Stimulated activated CD4-positive, alpha-beta T cell treated with anti-CD3 and anti-CD28 coated beads, TNF-alpha, amount 100 ng/mL, for 4 hours (primary cell): ENCODE data around the gene TAF15.

Experiments
- DNase-seq, 3 experiments: peaks; one replicate each; pipeline ENCODE4 v3.0.0-alpha.2; 2020; ENCODE audit warnings: low read depth in 3 of 3

The TAF15 gene

DNA sequence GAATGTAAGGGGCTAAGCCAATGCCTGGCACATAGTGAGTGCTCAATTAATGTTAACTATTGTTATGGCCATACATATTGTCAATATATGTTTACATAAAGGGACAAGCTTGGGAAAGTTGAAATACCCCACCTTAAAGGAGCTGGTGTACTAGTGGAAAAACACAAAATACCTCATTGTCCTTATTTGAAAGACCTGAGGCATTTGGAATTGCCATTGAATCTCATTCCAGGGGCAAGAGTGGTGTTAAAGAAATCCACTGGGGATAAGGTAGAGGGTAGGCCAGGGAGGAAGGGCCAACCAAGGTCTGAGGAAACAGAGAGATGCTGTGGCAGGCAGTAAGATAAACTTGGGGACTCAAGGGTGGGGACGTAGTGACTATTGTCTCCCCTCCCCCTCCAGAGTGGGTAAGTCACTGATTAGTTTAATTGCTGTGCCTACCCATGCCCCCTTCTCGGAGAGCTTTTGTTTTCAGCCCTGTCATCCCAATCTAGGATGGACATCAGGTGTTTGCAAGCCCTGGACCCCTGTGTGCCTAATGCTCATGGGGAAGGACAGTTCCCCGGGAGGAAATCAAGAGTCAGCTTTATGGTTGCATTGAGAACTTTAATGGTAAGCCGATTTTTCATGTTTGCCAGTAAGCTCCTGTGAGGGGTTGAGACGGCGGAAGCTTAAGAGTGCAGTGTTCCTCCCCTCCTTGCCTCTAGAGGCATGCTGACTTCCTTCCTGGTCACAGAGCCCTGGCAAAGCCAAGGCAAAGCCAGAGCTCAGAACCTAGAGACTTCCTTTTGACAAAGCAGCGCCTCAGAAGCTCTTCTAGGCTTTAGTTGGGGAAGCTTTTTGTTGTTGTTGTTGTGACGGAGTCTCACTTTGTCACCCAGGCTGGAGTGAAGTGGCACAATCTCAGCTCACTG lies 61.9 kb downstream of the TAF15 start:
- DNase-seq: no peak

DNA sequence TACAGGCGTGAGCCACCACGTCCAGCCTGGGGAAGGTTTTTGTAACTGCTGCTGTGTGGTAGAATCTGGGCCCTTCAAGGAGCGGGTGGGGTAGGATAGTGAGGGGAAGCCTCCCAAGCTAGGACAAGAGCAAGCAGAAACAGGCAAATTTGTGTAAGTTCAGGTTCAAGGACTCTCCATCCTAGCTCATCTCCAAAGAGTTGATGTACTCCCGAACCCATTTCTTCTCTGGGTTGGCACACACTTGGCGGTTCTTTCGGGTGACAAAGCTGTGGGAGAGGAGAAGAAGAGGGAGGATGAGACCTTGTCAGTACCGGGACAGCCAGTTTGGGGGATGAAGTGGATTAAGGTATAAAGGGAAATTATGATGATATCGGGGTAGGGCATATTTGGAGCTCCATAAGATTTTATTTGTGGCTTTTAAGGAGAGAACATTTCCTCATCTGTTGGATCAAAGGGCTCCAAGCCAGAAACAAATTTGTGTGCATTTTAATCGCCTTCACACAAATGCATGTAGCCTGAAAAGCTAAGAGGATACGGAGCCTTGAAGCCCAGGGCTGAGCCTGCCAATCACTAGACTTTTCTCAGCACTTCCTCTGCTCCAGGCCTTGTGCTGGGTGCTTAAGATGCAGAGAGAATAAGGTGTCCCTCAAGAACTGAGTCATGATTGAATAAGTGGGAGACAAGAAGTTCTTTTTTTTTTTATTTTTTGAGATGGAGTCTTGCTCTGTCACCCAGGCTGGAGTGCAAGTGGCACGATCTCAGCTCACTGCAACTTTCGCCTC lies 63.1 kb downstream of the TAF15 start:
- no peak for DNase-seq

DNA sequence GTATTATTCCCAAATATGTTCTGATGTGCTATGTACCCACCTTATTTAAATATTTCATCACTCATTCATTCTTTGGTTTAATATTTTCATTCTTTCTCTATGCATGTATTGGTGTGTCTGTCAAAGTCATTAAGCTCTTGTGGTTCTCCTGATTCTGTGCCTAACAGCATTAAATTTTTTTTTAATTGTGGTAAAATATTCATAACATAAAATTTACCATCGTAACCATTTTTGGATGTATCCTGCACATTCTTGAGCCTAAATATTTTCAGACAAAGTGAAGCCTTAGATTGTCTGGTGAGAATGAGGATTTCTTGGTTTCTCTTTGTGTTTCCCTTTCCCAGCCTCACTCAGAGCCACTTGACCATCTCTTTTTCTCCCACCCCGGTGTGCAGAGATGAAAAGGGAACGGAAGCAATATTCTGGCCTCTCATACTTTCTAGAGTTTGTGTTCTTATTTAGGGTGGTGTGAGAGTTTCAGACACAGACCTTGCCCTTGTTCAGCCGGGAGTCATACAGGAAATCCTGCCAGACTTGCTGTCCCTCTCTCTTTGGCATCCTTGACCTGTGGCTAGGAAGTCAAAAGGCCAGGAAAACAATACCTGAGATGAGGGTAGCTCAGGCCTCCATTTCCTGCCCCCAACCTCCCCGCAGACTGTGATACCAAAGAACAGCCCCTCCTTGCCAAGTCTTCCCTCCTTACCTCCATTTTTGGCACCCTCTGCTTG lies 66.0 kb downstream of the TAF15 start:
- no peak for DNase-seq

DNA sequence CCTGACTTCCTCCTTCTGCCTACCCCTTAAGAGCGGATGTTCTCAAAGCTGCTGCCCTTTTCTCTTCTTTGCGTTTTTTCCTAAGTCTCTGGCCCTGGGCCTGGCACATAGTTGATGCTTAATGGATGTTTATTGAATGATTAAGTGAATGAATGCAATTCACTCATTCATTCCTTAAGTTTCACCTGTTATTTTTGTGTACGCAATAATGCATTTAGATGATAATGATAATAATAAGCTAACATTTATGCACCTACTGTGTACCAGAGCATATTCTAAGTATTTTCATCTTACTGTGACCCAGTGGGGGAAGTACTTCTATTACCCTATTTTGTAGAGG lies 66.5 kb downstream of the TAF15 start:
- no peak for DNase-seq

DNA sequence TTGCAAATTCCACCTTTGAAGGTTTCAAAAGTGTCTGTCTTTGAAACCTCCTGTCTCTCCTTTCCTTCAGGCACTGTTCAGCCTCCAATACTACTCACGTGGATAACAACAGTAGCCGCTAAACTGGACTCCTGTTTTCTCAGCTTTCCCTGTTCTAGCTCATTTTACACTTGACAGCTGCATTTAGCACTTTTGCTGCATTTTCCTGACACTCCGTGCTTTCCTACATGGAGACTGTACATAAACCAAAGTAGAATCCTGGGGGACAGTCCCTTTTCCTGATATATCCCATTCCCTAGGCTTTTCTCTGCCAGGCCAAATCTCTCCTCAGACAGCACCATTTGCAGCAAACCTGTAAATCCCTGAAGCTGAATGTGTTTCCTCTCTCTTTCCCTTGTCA lies 67.2 kb downstream of the TAF15 start:
- DNase-seq: no peak

DNA sequence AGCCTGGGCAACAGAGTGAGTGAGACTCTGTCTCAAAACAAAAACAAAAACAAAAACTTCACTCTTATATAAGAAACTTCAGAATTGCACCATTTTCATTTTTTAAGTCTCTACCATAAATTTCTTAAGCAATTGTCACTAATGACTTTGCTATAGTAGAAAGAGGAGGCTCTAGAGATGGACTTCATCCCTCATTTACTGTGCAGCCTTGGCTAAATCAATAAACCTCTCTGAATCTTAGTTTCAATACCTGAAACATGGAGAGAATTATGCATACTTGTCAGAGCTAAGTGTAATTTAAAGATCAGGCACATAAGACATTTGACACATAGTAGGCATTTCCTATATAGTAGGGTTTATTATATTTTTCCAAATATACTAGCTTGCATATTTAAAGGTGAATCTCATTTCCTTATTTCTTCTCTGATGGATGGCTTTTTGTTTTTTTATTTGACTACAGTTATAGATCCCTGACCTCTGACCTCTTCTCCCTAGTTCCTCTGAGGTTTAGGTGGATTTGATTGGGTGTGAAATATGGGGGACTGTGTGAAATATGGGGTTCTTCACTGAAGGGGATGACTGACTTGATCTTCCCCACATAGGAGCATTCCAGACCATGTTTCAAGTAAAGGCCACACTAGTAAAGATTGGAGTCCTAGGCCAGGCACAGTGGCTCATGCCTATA lies 68.2 kb downstream of the TAF15 start:
- no peak for DNase-seq

DNA sequence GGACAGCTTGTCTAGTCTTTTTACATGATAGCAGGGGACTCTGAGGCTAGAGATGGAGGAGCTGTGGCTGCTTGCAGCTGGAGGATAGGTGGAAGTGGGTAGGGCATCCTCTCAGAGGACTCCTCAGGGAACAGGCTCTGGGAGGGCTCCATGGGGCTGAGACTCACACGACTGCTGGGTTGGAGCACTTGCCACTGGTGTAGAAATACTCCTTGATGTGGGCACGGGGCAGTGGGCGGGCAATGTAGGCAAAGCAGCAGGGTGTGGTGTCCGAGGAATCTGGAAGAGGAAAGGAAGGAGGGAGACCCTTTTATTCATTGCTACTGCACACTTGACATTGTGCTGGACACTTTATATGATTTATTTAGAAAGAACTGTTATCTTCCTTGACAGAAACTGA lies 69.1 kb downstream of the TAF15 start:
- DNase-seq: no peak

DNA sequence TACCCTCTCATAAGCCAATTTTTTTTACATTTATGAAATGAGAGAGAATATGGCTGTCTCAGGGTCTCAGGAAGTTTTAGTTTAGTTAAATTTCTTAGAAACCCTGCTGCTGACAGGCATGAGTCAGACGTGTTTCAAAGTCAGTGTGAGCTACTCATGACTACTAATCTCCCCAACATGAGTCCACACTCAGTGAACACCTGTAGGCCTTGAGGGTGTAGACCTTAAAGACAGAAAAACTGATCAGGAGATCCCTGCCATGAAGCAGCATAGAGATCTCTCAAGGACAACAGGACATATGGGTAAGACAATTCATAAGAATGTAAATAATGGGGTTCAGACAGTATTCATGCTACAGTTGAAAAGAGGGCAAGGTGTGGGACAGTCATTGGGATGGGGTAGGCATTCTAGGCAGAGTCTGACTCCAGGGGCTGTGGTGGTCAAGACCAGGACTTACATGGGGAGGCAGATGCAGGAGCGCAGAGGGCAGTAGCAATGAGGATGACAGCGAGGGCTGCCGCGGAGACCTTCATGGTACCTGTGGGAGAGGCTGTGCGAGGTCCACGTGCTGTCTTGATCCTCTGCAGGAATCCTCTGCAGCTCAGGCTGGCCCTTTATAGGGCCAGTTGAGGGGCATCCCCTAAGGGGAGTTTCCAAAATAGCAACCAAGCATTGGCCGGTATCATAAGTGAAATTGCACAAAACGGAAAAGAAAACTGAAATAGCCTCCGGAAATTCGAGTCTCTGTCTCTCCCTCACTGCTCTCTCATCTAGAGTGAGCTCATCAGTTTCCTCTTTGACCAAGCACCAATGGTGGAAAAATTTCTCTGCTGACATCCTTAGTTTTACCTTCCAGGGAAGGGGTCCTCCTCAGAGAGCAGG lies 70.7 kb downstream of the TAF15 start, which contains the start of gene CCL5:
CCL5 (minus strand) TSS at position 588 of the 882 bp plus-strand sequence.
- no peak for DNase-seq

DNA sequence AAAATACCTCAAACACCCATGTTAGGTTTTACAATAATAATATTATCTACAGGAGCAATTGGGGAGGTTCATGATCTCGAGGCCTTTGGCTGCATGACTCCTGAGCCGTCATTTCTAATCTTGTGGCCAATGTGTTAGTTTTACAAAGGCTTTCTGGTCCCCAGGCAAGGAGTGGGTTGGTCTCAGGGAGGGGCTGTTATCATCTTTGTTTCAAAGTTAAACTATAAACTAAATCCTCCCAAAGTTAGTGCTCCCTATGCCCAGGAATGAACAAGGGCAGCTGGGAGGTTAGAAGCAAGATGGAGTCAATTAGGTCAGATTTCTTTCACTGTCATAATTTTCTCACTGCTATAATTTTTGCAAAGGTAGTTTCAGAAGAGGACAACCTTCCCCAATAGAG lies 80.0 kb downstream of the TAF15 start:
- no peak for DNase-seq

DNA sequence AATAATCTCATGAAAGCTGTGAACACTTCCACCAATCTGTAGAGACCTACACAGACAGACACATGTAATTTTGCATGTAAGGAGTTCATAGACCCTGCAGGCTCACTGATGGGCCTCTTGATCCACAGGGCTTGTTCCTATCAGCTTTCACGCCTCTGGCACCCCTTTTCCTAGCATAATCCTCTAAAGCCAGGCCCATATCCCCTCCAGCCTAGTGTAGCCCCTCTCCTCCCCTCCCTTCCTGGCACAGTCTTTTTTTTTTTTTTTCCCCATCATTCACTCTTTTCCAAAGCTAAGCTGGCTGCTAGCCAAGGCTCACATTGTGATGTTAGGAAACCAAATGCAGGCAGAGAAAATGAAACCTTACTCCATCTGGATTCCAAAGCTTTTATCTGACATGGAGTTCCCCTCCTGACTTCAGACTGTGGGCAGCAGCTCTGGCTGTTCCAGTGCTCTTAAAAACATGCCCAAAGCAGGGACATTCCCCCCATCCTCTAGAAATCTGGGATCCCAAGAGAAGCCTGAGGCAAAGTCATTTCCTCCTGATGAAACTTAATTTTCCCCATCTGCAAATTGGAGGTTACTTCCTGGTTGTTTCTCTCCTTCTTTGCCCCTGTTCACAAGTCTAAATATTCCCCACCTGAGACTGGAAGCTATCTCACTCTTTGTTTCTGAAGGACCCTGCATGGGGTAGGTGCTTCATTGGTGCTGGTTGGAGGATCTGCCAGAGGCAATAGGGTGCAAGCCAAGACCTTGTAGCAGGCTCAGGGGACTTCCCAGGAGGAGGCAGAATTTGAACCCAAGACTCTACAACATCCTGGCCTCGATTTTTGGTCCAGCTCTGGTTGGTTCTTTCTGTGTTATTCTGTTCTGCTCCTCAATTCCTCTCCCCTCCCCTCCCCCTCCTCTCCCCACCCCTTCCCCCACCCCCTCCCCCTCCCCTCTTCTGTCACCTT lies 80.8 kb downstream of the TAF15 start:
- DNase-seq: no peak

DNA sequence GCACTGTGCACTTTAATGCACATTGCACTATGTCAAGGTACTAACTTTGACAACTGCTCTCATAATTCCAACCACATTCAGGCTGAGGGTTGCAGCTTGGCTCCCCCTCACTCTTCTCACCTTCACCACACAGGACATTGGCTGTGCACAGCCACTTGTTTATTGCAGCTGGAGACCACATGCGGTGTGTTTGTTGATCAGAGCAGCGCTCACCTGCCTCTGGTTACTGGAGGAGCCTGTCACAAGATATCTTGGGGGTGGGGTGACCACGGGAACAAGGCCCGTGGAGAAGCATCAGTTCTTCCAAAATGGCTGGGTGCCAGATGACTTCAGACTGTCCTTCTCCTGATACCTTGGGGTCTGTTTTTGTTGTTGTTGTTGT lies 81.5 kb downstream of the TAF15 start:
- DNase-seq: no peak

DNA sequence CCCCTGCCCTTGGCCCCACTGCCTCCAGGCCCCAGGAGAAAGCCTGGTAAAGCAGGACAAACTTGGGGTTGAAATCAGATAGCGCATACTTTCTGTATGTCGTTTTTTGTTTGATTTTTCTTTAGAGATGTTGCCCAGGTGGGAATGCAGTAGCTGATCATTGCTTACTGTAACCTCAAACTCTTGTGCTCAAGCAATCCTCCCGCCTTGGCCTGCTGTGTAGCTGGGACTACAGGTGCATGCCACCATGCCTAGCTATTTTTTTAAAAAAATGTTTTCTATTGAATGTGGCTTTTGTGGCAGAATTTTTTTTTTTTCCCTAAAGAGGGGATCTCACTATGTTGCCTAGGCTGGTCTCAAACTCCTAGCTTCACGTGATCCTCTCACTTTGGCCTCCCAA lies 82.0 kb downstream of the TAF15 start:
- no peak for DNase-seq

DNA sequence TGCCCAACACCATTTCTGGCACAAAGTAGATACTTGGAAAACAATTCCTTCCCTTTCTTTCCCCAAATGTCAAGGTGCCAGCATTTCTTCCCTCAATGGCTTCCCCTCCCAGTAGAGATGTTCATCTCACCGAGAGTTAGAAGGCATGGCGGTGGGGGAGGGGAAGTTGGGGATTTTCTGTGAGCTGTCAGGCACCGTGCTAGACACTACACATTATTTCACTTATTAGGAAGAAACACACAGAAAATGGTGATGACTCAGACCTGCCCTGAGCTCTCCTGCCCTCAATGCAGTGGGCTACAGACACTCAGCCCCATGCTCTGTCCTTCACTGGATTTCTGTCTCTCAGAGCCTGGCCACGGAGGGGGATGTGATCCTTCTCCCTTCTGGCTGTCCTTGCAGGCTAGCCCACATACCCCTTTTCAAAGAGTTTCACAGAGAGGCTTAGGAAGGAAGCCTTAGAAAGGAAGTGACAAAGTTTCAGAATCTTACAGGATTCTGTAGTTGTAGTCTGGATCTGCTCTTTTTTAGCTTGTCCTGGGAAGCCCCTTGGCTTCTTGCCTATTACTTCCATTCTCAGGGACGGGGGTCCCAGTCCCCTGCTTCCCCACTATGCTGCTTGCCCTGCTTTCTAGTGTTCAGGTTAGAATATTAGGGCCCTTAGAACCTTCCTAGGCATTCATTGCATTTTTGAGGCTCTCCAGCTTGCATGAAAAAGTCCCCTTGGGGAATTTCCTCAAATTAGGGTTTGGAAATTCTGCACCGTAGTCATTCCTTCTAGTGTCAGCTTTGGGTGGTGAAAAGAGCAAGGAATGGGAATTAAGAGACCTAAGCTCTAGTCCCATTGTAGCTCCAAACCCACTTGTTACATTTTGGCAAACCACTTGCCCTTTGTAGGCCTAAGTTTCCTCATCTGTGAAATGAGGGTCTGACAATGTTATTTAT lies 83.1 kb downstream of the TAF15 start:
- peak in 1 of 3 experiments; percentile 18 for DNase-seq

DNA sequence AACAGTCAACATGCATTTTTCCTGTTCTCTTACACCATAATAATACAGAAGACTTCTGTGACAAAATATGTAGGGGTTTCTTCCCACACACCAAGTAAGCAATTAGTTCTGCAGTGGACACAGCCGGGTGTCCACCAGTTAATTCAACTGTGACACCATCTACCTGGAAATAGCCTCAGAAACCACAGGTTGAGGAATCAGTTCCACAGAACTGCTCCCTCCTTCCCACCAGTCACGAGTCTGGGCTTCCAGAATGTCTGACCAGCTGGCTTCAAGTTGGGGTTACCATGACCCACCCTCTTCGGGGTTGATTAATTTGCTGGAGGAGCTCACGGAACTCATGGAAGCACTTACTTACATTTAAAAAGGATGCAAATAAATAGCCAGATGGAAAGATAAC lies 84.5 kb downstream of the TAF15 start:
- DNase-seq: no peak

DNA sequence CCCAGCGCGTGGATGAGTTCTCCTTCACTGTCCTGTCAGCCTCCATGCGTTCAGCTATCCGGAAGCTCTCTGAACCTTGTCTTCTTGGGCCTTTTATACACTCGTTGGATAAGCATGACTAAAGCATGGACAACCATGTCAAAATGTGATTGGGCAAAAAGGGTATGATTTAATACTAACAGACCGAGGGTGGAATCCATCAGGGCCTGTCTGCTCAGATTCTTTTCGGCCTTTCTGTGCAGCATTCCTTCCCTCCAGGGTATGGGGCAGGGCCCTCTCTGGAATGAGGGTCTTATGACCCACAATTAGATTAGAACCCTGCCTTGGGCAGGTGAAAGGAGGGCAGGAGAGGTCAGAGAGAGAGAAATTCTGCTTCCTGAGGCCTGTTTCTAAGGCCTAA lies 84.9 kb downstream of the TAF15 start:
- no peak for DNase-seq

DNA sequence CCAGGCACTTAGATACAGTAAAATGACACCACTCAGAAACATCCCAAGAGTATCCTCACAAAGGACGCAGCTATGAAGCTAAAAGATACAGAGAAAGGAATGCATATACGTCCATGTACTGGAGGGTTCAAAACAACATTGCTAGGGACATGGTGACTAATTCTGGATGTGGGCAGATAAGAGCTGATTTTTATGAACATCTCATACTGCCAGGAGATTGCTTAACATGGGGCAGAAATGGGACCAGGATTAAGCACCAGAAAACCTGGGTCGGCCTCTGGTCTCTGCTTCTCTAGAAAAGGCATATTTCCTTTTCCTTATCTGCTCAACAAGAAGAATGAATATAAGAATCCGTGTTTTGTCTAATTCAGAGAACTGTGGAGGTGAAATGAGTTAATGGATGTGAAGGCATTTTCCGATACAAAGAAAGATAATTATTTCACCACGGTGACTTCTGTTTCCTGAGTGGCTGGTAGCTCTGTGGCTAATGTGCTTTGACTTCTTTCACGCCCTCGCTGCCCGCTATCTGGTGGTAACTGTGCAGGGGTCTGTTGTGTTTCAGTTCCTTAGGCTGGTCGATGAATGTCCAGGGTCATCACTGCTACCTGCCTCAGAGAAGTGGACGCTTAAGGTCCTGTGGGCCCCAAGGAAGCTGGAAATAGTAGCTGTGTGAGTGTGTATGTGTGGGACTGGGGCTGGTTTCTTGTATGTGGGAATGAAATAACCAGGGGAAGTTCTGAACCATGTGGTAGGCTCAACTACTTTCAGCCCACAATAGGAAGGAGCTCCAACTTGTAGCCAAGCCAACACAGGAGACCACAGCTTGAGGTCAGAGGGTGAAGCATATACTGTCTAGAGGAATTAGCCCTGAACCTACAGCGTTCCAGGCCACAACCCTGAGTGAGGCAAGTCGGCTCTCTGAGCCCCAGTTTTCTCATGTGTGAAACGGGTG lies 86.6 kb downstream of the TAF15 start:
- no peak for DNase-seq
